VCaP (cell line): ENCODE data around the gene TRIO.

Source experiments
- H3K27ac ChIP-seq: fragments of 450-650 bp; 2 replicates; pipeline ENCODE4 v1.5.1; 2017
- CTCF ChIP-seq: fragments of 450-650 bp; conservative IDR thresholded peaks from 2 replicates; pipeline ENCODE4 v1.5.1; 2017; ENCODE audit warnings: mild to moderate bottlenecking, moderate library complexity

Gene TRIO

GRCh38 chr5:14164164-14165163 lies 21.3 kb downstream of the TRIO start:
- TF ChIP-seq CTCF = no peak
- no peak overlapping the region for H3K27ac ChIP-seq

- no peak overlapping the region for H3K27ac ChIP-seq
Measured at GRCh38 chr5:14165375-14166106, 22.4 kb downstream of the TRIO start.

GRCh38 chr5:14166437-14166836 lies 23.3 kb downstream of the TRIO start:
- no peak overlapping the region for H3K27ac ChIP-seq
- no peak for TF ChIP-seq CTCF

More at GRCh38 chr5:14165375-14166106, 22.4 kb downstream of the TRIO start:
- TF ChIP-seq CTCF = no peak

GRCh38 chr5:14167211-14167845 lies 24.2 kb downstream of the TRIO start:
- H3K27ac ChIP-seq = no peak overlapping the region
- no peak for TF ChIP-seq CTCF

GRCh38 chr5:14168144-14168792 lies 25.1 kb downstream of the TRIO start:
- no peak overlapping the region for H3K27ac ChIP-seq
- TF ChIP-seq CTCF = no peak

- H3K27ac ChIP-seq = no peak overlapping the region
- no peak for TF ChIP-seq CTCF
Measured at GRCh38 chr5:14168793-14169262, 25.7 kb downstream of the TRIO start.
